ENCODE results near the gene EFNB2. TPM values are rescaled to one million over a fixed set of nuclear protein-coding genes. Genes with fewer than 3 reads are reported as not detected.

EFNB2 gene
- total RNA-seq, 4 donors from 2014 or later: 4.6 to 32.6 (median 15.9) TPM

- TF ChIP-seq CTCF (IDR thresholded peaks at IDR 0.05; ENCODE audit: low read depth): no peak
These were observed 6.4 kb upstream of the EFNB2 start for GRCh38 chr13:106541826-106542225.

GRCh38 chr13:106540613-106541012 lies 5.2 kb upstream of the EFNB2 start:
- no peak for TF ChIP-seq CTCF (IDR thresholded peaks at IDR 0.05; ENCODE audit: low read depth)

GRCh38 chr13:106537521-106537920 lies 2.1 kb upstream of the EFNB2 start:
- no peak for TF ChIP-seq CTCF (IDR thresholded peaks at IDR 0.05; ENCODE audit: low read depth)

GRCh38 chr13:106536244-106537034 lies 977 bp upstream of the EFNB2 start:
- no peak for TF ChIP-seq CTCF (IDR thresholded peaks at IDR 0.05; ENCODE audit: low read depth)

GRCh38 chr13:106534639-106535551 lies 567 bp downstream of the EFNB2 start:
- TF ChIP-seq CTCF (IDR thresholded peaks at IDR 0.05; ENCODE audit: low read depth): no peak

GRCh38 chr13:106533943-106534638 lies 1.4 kb downstream of the EFNB2 start:
- no peak for TF ChIP-seq CTCF (IDR thresholded peaks at IDR 0.05; ENCODE audit: low read depth)
